ENCODE results near the gene IFITM5. TPM values are rescaled to one million over a fixed set of nuclear protein-coding genes. Genes with fewer than 3 reads are reported as not detected.

IFITM5 gene
- total and polyA plus RNA-seq, 9 of the 15 experiments (the other 6 are each of a cell fraction or from before 2014, with no cell fraction given), result 0.19 TPM; not detected in 8

- Histone ChIP-seq H3K4me3 (no peak overlapping the region), H2AFZ (ENCODE audit: low read depth, low read length) (peak overlapping the region; percentile 83; the same call in 1 of the 2 replicates), H3K9ac (ENCODE audit: insufficient read depth in 1 of 2, low read depth in 2 of 2, low read length in 2 of 2) (peak overlapping the region; percentile 42 to 81; a peak in 3 of 4 replicates), H3K36me3 (ENCODE audit: control insufficient read depth, insufficient read depth, low read length) (peaks cover 24% of the 10 kb centered on the region; the same call in 1 of the 3 replicates), H3K27me3 (ENCODE audit: control insufficient read depth in 2 of 2, insufficient read depth in 2 of 2, low read length in 2 of 2) (no peaks in the 10 kb centered on the region), H3K9me1 (ENCODE audit: control insufficient read depth, insufficient read depth, low read length) (no peaks in the 10 kb centered on the region), H3K9me3 (replicated peaks; ENCODE audit: control insufficient read depth, insufficient read depth, low read depth, low read length) (no peaks in the 10 kb centered on the region), H3K79me2 (ENCODE audit: control insufficient read depth, insufficient read depth, low read length) (no peaks in the 10 kb centered on the region), H3K4me2 (ENCODE audit: insufficient read depth, low read length) (no peak overlapping the region), H4K20me1 (replicated peaks; ENCODE audit: control insufficient read depth, insufficient read depth, low read length) (no peaks in the 10 kb centered on the region), H3K4me1 (replicated peaks in 1 of 2; ENCODE audit: control insufficient read depth in 2 of 2, insufficient read depth in 2 of 2, low read length in 2 of 2) (peaks cover 19 to 66% of the 10 kb centered on the region in 2 experiments), H3K27ac (ENCODE audit: extremely low read depth, low read depth, low read length) (peak overlapping the region; percentile 69; the same call in 2 of the 3 replicates)
- ATAC-seq, result no peak; the same call in 1 of the 3 replicates
- POLR2A ChIA-PET, result interaction anchor here (0.6 to 1.0 kb wide), 3 partner anchors 9 to 15 kb away, joined by 3 to 4 read pairs (median 3); no protein-coding TSS in a partner anchor
- no TSS peak for BruUV-seq (replicated peaks)
- CTCF ChIA-PET (ENCODE audit: low intra/inter-chr PET ratio), result no interaction called here
- TF ChIP-seq REST (IDR thresholded peaks at IDR 0.05; ENCODE audit: borderline replicate concordance) (no peak), REST (CRISPR knock-in tag; IDR thresholded peaks at IDR 0.05; ENCODE audit: low read depth) (0 out of 2 replicates have a peak, but pooled peaks have one; percentile 32), ZBTB33 (CRISPR knock-in tag; IDR thresholded peaks at IDR 0.05) (peak; percentile 93), BRCA1 (IDR thresholded peaks at IDR 0.05) (no peak), BRCA1 (CRISPR knock-in tag; IDR thresholded peaks at IDR 0.05) (no peak), POLR2G (IDR thresholded peaks at IDR 0.05; ENCODE audit: low read depth, low read length) (peak; percentile 71), PKNOX1 (IDR thresholded peaks at IDR 0.05) (0 out of 2 replicates have a peak, but pooled peaks have one; percentile 50)
- in situ Hi-C loops (cut with MboI) (no loop called here), intact Hi-C loops (cut with micrococcal nuclease) (no loop called here)
- WGBS (ENCODE audit: insufficient coverage, low coverage, missing lambda C conversion rate), result 79% methylated on average over 14 of the region's 15 CpGs
- DNase-seq (ENCODE audit: extremely low read depth in 1 of 4, low spot score in 3 of 4), result no peak
- no peak for FAIRE-seq
Measured at GRCh38 chr11:298406-299065, 790 bp downstream of the IFITM5 start.

All from K562 (cell line).